Right renal pelvis (tissue), 4 donors: ENCODE results near the gene LRCH3. TPM values are rescaled to one million over a fixed set of nuclear protein-coding genes. Genes with fewer than 3 reads are reported as not detected.

Experiments used
- DNase-seq, 4 donors: peaks; one replicate each; pipeline ENCODE4 v3.0.0-alpha.2; 2013; ENCODE audit warnings: low read depth in 4 of 4, low spot score in 3 of 4, missing footprints in 1 of 4
- polyA plus RNA-seq, 4 donors: library from polyadenylated mRNA; unstranded; fragments of 120-200 nt; gene quantifications; one replicate each; pipeline ENCODE4 v1.2.1, GENCODE V29; 2013; ENCODE audit not compliant: insufficient read length in 4 of 4

Gene LRCH3
- polyA plus RNA-seq, 4 donors: 33.4 to 39.3 (median 37.2) TPM

DNA sequence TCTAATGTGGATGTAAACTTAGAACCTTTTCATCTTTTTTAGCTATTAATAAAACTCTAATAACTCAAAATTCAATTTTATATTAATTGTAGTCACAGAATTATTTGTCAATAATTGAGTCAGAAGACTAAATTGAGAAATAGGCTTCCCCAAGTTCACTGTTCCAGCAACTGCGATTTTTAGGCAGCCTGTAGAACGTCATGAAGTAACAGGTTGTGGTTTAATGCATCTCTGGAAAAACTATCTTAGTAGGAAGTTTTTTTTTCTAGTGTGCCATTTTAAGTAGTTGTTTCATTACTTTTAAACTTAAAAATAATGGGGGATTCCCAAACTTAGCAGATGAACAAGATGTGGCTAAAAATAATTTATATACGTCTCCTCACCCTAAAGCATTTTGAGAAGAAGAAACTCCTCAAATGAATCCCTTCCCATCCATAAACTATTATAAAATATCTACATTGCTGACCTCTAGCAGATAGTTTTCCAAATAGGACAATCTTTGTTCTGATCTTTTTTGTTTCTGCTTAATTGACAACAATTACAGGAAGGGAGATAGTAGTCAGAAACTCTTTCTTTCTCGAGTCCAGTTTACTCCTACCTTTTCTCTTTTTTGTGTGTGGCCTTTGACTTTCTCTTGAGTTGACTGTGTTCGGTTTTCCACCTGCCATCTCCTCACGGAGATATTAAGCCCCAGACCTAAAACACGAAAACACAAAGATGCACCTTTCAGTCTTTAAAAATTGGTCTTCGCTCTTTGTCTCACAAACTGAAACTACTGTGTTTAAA lies 43.1 kb downstream of the LRCH3 start:
- no peak for DNase-seq

DNA sequence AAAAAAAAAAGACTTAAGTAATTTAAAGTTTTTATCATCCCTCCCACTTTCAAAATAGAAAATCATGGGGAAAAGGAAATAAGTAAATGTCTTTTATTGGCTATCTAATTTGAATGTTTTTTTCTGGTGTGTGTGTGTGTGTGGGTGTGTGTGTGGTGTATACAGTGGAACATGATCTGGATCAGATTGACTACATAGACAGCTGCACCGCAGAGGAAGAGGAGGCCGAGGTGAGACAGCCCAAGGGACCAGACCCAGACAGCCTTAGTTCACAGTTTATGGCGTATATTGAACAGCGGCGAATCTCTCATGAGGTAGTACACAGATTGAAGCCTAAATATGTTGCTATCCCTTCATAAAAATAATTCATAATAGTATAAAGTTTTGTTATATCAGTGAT lies 44.5 kb downstream of the LRCH3 start:
- DNase-seq: no peak

DNA sequence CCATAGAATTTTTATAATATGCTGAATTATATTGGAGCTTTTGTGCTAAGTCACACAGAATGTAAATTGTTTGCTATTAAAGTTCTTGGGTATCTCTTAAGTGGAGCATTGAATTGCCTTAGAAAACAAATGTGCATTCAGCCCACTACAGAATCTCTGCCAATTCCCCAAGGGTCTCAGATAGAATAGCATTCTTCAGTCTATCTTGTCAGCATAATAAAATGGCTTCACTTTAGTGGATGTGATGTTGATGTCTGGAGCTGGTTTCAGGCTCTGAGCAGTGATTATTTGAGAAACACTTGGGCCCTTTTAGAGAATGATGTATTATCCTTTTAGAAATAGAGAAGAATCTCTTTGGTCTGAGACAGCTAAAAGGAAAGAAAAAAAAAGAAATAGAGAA lies 45.2 kb downstream of the LRCH3 start:
- DNase-seq: no peak

DNA sequence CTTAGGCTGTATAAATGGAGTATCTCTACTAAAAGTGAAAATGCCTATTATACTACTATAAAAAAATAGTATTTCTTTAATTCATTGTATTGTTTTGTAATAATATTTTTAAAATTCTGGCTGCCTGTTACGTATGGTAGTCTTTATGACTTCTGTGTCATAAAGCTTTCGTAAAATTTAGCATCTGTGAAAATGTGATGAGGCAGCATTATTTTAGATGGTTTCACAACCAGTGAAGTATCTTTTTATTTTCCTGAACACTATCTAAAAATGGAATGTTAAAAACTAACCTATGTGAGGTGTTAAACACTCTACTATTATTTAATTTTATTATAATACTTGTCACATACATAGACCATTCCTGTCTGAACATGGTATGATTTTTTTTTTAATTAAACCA lies 46.2 kb downstream of the LRCH3 start:
- no peak for DNase-seq

DNA sequence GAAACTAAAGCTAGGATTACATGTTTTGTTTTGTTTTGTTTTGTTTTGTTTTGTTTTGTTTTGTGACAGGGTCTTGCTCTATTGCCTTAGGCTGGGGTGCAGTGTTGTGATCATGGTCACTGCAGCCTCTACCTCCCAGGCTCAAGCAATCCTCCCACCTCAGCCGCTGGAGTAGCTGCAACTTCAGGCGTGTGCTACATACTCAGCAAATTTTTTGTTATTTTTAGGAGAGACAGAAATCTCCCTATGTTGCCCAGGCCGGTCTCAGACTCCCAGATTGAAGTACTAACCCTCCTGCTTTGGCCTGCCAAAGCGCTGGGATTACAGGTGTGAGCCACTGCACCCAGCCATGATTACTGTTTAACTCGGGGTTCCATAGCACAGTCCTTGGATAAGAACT lies 50.7 kb downstream of the LRCH3 start:
- no peak for DNase-seq

DNA sequence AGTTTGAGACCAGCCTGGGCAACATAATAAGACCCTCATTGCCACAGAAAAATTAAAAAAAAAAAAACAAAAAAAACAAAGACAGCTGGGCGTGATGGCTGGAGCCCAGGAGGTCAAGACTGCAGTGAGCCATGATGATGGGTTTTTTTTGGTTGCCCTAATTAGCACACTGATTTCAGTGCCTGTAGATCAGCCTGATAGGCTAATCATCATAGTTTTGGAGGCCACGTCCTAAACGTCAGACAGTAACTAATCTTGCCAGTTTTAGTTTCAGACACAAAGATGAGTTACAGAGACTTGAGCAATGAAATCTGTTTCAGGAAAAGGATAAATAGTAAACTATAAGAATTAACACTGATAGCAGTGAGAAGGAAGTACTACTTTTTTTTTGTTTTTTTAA lies 55.4 kb downstream of the LRCH3 start:
- DNase-seq: no peak

DNA sequence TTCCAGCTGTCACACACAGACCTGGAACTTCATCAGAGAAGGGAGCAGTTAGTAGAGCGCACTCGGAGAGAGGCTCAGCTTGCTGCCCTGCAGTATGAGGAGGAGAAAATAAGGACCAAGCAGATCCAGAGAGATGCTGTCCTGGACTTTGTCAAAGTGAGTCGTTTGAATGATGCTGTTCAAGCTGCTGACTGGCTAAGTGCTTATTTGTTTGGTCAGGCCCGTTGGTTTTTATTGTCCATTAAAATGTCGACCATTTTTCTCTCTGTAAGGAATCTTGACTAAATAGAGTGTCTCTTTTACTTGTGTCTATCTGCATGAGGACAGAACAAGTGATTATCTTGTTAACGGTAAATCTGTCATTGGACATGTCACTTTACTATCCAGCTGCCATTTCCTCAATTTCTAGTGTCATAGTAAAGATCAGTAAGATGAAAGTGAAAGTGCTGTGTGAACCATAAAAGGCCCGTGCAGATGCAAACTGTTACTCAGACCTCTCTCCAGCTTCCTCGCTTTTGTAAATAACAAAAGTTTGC lies 56.9 kb downstream of the LRCH3 start:
- DNase-seq: no peak

DNA sequence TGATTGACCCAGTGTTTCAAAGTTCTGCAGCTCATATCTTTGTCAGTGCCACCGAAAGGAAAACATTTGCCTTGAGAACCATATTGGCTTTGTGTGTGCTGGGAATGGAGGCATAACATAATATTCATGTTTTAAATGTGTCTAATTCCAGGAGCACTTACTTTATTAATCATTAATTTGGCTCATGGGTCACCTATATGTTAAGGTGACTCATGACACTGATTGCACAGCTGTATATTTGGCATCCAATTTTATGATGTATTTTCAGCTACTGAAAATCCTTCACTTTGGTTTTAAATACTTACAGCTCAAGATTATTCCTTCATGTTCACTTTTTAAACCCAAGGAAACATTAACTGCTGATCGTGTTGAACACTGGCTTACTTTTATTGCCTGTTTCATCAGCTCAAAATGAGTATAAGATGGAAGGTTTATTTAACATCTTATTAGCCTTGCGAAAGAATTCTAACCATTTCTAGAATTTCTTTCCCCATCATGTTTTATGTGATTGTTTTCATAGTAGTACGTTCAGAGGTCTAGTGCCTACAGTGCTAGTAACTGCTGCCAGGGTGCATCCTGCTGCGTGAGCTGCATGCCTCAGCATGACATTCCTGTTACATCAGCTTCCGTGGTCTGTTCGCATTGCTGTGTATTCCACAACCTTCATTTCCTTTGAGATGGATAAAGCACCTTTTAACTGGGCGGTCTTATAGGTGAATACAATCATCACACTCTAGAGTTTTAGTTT lies 63.7 kb downstream of the LRCH3 start:
- DNase-seq: no peak

DNA sequence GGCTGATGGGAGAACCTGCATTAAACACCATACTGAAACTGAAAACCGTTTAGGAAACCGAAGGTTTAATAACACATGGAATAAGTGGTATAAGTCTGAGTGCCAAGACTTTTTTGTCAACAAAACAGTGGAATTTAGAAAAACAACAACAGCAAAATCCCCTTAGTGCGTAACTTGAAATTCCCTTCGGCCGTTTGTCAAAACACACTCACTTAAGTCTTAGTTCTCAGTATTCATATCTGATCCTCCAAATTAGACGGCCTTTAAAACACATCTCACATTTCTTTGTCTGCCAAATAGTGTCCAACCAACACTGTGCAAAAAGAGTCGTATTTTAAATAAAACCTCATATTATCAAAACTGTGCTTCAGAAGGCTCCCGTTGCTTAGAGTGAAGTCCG lies 64.5 kb downstream of the LRCH3 start:
- DNase-seq: no peak

DNA sequence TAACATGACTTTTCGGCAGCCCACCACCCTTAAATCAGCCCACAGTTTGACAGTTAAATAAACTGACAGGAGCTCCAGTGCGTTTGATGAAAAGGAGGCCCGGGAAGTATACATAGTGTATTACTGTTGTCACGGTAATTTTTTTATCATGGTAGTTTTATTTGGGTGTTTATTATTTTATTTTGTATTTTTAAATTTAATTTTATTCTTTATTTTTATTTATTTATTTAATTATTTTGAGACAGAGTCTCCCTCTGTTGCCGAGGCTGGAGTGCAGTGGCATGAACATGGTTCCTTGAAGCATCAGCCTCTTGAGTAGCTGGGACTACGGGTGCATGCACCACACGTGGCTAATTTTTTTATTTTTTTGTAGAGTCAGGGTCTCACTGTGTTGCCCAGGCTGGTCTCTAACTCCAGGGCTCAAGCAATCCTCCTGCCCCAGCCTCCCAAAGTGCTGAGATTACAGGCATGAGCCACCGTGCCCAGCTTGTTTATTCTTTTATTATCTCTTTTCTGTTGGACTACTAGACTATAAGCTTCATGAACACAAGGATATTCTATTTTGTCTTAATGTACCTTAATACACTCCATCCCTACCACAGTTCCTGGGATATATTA lies 65.3 kb downstream of the LRCH3 start:
- no peak for DNase-seq

DNA sequence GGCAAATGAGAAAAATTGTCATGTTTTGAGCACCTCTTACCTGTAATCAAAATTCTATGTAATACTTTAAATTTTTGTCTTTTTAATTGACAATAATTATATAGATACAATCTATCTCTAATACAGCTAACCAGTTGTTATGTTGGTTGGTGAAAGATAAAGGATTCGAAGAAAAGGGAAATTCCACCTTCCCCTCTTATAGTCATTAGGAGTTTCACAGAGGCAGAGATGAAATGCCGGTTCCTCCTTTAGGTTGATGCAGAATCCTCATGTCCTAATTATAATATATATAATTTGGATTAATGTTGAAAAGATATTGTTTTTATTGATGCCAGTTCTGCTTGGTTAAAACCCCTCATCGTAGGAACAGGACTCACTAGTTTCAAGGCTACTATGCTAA lies 67.1 kb downstream of the LRCH3 start:
- DNase-seq: no peak

DNA sequence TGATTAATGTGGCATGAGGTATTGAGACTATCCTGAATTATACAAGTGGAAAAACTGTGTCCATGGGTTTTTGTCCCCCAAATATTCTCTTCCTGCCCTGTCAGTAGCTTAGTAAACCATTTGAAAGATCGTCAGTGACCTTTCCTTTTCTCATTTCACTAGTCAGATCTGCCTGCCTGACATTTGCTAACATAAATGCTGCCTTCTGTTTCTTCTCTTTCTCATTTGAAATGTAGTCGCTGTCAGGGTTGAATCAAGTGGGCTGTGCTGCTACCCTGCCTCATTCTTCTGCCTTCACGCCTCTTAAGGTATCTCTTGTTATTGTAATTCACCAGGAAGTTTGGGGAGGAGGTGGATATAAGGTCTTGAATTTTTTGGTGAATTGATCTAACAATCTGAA lies 67.5 kb downstream of the LRCH3 start:
- DNase-seq: no peak

DNA sequence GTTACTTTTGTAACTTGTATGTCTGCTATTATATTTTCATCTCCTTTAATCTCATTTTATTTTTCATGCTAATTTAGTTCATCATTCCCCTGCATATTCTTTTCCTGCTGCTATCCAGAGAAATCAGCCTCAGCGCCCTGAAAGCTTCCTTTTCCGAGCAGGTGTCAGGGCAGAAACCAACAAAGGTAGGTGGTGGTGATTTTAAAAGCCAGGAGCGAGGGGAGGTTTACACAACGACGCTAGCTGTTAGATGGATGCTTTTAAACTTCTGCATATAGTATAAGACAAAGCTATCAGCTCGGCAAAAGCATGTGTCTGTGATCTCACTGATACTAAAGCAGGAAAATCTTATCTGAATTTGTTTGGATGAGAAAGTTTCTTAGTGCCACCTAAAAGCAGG lies 75.0 kb downstream of the LRCH3 start:
- no peak for DNase-seq

DNA sequence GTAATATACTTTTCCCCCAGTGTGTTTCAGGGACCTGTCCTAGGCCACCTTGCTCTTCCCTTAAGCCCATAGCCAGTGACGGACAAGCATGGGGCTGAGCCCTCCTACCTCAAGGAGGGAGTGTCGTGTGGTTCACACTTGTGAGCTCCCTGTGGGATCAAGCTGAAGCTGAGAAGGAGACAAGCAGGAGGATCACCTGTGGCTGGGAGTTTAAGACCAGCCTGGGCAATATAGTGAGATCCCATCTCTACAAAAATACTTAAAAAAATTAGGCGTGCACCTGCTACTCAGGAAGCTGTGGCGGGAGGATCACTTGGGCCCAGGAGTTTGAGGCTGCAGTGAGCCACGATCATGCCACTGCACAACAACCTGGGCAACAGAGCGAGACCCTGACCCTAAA lies 82.3 kb downstream of the LRCH3 start:
- DNase-seq: no peak

DNA sequence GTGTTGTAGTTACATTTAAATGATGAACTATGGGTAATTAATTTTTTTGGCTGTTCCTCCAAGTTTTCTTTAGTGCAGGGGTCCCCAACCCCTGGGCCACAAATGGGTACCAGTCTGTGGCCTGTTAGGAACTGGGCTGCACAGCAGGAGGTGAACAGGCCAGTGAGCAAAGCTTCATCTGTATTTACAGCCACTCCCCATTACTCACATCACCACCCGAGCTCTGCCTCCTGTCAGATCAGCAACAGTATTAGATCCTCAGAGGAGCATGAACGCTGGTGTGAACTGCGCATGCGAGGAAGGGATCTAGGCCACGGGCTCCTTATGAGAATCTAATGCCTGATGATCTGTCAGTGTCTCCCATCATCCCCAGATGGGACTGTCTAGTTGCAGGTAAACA lies 83.0 kb downstream of the LRCH3 start:
- no peak for DNase-seq

DNA sequence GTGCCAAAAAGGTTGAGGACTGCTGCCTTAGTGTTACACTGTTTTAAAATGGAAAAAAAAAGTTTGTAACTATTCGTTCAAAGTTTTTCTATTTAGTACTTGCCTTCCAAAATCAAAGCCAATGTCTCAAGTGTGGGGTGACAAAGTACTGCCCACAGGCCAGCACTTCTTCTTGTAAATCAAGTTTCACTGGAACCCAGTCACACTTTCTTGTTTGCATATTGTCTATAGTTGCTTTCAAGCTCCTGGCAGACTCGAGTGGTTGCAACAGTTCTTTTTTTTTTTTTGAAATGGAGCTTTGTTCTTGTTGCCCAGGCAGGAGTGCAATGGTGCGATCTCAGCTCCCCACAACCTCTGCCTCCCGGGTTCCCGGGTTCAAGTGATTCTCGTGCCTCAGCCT lies 83.6 kb downstream of the LRCH3 start:
- DNase-seq: no peak

DNA sequence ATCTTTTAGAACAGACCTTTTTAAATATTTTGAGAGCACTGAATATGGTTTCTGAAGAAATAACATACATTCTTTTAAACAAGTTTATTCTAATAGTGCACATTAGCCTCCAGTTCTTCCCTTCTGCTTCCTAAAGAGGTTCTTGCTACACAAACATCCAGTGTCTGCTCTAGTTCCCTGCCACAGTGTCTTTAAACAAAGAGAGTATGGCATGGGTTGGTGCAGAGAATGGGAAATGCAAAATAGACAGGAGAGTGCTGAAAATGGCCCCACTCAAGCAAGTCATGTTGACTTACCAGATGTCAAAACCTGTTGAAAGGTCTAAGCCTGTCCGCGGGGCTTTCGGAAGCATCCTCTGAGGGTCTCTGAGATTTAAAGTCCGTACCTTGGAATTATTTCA lies 86.8 kb downstream of the LRCH3 start:
- DNase-seq: no peak

DNA sequence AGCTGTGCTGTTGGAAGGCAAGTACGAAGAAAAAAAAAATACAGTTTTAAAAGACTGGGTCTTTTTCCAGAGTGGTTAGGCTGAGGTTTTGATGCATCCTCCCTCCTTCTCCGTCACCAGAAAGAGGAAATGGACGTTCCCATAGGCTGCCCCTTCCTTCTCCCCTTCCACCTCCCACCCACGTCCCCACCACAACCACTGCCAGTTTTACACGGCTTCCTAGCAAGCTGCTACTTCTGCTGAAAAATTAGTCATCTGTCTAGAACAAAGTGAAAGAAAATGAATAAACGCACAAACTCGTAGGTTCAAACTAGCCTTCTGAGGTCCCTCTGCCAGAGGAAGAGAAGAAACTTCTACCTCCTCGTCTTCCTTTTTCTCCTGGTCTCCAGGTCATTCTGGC lies 87.4 kb downstream of the LRCH3 start:
- DNase-seq: no peak

DNA sequence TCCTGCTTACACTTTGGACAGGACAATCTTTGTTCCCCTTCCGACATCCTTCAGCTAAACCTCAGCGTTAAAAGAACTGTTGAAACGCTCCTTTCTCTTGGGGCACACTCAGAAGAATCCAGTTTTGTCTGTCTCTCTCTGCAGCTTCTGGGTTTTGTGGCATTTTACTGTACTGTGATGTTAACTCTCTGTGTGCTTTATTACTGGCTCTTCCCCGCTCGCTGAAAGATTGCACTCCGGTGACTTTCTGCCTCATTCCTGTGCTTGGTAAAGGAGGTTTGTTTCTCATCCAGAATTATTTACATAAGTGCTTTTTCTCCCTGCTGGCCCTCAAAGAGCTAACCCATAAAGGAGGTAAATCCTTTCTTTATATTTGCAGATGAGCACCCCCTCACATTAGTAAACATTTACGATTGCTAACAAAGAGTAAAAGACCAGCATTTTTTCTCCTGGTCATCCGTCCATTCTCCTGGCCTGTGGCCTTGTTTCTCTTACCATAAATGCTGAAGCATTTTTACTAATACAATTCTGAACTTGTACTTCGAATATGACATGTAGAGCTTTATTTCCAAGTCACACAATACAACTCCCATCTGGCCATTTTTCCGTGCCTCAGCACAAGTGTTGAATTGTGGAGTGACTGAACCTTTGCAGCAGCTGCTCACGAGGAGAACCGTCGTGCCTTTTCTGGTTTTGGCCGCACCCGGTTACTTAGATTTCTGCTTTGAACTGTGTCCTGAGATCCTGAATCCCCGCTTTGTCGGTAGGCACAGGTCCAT lies 89.6 kb downstream of the LRCH3 start:
- DNase-seq: no peak

DNA sequence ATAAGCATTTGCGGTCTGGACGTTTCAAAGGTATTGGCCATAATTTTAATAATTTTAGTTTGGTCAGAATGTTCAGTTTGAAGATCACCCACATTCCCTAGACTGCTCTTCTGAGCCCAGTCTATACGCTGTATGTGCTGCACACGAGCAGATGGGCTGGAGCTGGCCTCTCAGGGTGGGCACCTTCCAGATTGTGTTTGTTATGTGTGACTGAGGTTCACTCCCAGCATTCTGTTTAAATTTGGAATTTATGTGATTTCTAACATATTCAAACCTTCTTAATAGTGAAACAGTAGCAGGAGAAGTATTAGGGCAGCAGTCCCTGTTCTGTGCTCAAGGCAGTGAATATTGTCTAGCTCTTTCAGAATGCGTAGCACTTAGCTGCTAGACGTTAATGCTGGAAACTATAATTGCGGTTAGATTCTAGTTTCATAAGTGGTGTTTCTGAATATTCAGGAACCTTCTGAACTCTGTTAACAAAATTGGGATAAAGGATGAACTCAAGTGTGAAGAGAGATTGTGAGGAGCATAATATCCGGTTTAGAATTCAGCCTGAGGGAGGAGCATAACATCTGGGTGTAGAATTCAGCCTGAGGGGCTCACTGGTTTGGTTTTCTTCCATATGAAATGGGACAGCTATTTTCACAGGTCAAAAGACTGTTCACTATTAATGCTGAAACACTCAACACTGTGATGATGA lies 90.4 kb downstream of the LRCH3 start:
- DNase-seq: no peak
